ENCODE measurements around the gene TP63. TPM values are rescaled to one million over a fixed set of nuclear protein-coding genes. Genes with fewer than 3 reads are reported as not detected.
A peak's percentile ranks its signal among the peaks of the same experiment; 100 is the strongest.

Gene TP63
- total and polyA plus RNA-seq, 2 donors (not counting 3 experiments of a cell fraction or from before 2014, with no cell fraction given) = not detected

DNA sequence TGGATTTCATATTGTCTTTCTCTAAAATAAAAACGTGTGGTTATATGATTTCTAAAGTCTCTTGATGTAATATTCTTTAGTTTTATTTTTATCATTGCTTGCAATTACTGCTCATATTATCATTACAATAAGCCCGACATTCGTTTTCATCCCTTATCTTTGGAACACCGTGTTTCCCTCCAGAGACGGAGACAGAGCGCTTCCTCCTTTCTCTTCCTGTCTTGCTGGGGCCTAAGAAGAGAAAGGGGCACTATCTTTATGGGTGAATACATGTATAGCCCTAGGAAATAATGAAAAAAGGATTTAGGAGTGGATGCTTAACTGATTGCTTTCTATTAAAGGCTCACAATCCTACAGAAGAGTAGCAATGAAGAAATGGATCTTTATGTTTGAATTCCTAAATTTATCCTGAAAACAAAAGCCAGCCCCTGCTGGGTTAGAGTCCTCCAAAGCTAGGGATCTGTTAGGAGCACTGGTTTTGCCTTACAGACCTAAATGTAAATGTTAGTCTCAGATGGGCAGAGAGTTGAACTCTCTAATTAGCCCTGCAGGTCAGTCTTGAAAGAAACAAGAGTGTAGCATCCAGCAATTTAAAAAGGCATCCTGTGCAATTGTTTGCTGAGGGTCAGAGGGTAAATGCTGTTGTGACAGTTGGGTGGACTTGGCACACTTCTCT is 145.1 kb downstream of the TP63 start:
- Histone ChIP-seq H3K4me3 (replicated peaks in 1 of 3; ENCODE audit: insufficient read depth in 1 of 3, low read depth in 1 of 3, low read length in 3 of 3) (no peak overlapping the region), H4K20me1 (replicated peaks; ENCODE audit: control insufficient read depth, extremely low read depth, insufficient read depth, low read length) (no peaks in the 10 kb centered on the region), H3K9ac (replicated peaks; ENCODE audit: extremely low read depth, insufficient read depth, low read length) (no peak overlapping the region), H3K9me1 (replicated peaks; ENCODE audit: control insufficient read depth, extremely low read depth, insufficient read depth, low read length) (no peaks in the 10 kb centered on the region), H3K36me3 (ENCODE audit: control insufficient read depth in 2 of 2, extremely low read depth in 1 of 2, insufficient read depth in 2 of 2, low read length in 2 of 2) (no peaks in the 10 kb centered on the region), H2AFZ (ENCODE audit: low read depth, low read length) (peak overlapping the region; percentile 62), H3K79me2 (ENCODE audit: control insufficient read depth, insufficient read depth, low read length) (no peaks in the 10 kb centered on the region), H3K4me1 (ENCODE audit: control insufficient read depth, extremely low read depth, insufficient read depth, low read length) (peaks cover 4% of the 10 kb centered on the region), H3K9me3 (replicated peaks; ENCODE audit: control insufficient read depth, insufficient read depth, low read length) (no peaks in the 10 kb centered on the region), H3K27ac (ENCODE audit: insufficient read depth, low read depth, low read length) (no peak overlapping the region), H3K4me2 (ENCODE audit: insufficient read depth, low read length) (peak overlapping the region; percentile 42), H3K27me3 (ENCODE audit: control insufficient read depth in 2 of 2, insufficient read depth in 2 of 2, low read length in 2 of 2) (no peaks in the 10 kb centered on the region)
- ChIA-PET CTCF (no interaction called here), POLR2A (no interaction called here)
- dilution Hi-C loops (cut with MboI; ENCODE audit: extremely low pct_ligation_motif_present, low sequenced_read_pairs) (no loop called here), intact Hi-C loops (cut with micrococcal nuclease) (no loop called here)
- TF ChIP-seq JUN (IDR thresholded peaks at IDR 0.05; ENCODE audit: borderline replicate concordance, insufficient read depth, insufficient read length, low read depth) (no peak), POLR2AphosphoS5 (IDR thresholded peaks at IDR 0.05; ENCODE audit: insufficient read depth, low read depth, low read length) (no peak), GATA2 (IDR thresholded peaks at IDR 0.05; ENCODE audit: insufficient read depth, insufficient read length, low read depth, low read length) (peak; percentile 46)
- TF ChIP-seq, protein P1, sequence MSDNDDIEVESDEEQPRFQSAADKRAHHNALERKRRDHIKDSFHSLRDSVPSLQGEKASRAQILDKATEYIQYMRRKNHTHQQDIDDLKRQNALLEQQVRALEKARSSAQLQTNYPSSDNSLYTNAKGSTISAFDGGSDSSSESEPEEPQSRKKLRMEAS (IDR thresholded peaks at IDR 0.05; ENCODE audit: insufficient read depth, insufficient read length) = no peak
- FAIRE-seq (no peak), DNase-seq (ENCODE audit: low read depth, low spot score) (peak; percentile 60)
- no TSS peak for BruUV-seq (replicated peaks)

DNA sequence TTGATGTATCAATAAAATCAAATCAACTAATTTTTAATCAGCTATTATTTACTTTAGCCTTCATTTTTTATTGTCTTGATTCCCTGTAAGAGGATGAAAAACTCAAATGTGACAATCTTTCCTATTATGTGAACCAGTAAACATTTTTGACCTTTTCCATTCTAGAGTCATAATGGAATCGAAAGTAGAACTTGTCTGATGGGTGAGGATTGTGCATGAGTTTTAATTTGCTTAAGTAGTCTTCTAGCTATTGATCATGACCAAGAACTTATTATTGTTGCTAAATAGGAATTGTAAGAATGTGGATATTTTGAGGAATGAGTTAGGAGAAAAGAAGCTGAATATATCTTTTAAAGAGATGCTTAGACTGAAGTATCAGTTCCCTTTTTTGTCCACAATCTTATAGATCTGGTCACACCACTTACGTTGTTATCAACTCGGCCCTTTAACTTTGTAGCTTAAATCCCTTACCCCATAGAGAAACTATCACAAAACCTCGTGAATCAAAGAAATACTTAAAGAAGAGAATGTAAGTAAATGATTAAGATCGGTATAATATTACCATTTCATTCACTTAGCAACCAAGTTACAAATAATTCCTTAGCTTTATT is 147.3 kb downstream of the TP63 start:
- dilution Hi-C loops (cut with MboI; ENCODE audit: extremely low pct_ligation_motif_present, low sequenced_read_pairs) = no loop called here
- FAIRE-seq = no peak
- CTCF ChIA-PET = interaction anchor here (1.2 to 2.7 kb wide), 4 partner anchors 12 to 170 kb away, joined by 3 to 10 read pairs (median 5); no protein-coding TSS in a partner anchor
- BruUV-seq (replicated peaks) = no TSS peak
- Histone ChIP-seq H3K4me3 (replicated peaks in 1 of 3; ENCODE audit: insufficient read depth in 1 of 3, low read depth in 1 of 3, low read length in 3 of 3) (no peak overlapping the region), H3K9me1 (replicated peaks; ENCODE audit: control insufficient read depth, extremely low read depth, insufficient read depth, low read length) (no peaks in the 10 kb centered on the region), H2AFZ (ENCODE audit: low read depth, low read length) (no peak overlapping the region), H3K9me3 (replicated peaks; ENCODE audit: control insufficient read depth, insufficient read depth, low read length) (no peaks in the 10 kb centered on the region), H3K27ac (ENCODE audit: insufficient read depth, low read depth, low read length) (no peak overlapping the region), H3K36me3 (ENCODE audit: control insufficient read depth in 2 of 2, extremely low read depth in 1 of 2, insufficient read depth in 2 of 2, low read length in 2 of 2) (no peaks in the 10 kb centered on the region), H3K79me2 (ENCODE audit: control insufficient read depth, insufficient read depth, low read length) (no peaks in the 10 kb centered on the region), H4K20me1 (replicated peaks; ENCODE audit: control insufficient read depth, extremely low read depth, insufficient read depth, low read length) (no peaks in the 10 kb centered on the region), H3K4me1 (ENCODE audit: control insufficient read depth, extremely low read depth, insufficient read depth, low read length) (peaks cover 4% of the 10 kb centered on the region), H3K9ac (replicated peaks; ENCODE audit: extremely low read depth, insufficient read depth, low read length) (no peak overlapping the region), H3K4me2 (ENCODE audit: insufficient read depth, low read length) (no peak overlapping the region), H3K27me3 (ENCODE audit: control insufficient read depth in 2 of 2, insufficient read depth in 2 of 2, low read length in 2 of 2) (no peaks in the 10 kb centered on the region)
- no peak for DNase-seq (ENCODE audit: low read depth, low spot score)
- POLR2A ChIA-PET = no interaction called here
- TF ChIP-seq JUN (IDR thresholded peaks at IDR 0.05; ENCODE audit: borderline replicate concordance, insufficient read depth, insufficient read length, low read depth) (no peak), POLR2A (IDR thresholded peaks at IDR 0.05; ENCODE audit: low read depth, low read length) (no peak), EZH2 (IDR thresholded peaks at IDR 0.05; ENCODE audit: borderline replicate concordance, low read depth, low read length, severe bottlenecking) (no peak)
- TF ChIP-seq, protein P1 (IDR thresholded peaks at IDR 0.05; ENCODE audit: insufficient read depth, insufficient read length) = no peak
- intact Hi-C loops (cut with micrococcal nuclease) = no loop called here

Measured in endothelial cell of umbilical vein (primary cell).